HG03066 (cell line): ENCODE data around the gene RAB37.

Experiments
- ATAC-seq: cut with Tn5 transposase; IDR thresholded peaks from one replicate; pipeline ENCODE4 v1.9.1; 2021; ENCODE audit warnings: low read depth; ENCODE audit not compliant: unreplicated experiment

Gene RAB37

DNA sequence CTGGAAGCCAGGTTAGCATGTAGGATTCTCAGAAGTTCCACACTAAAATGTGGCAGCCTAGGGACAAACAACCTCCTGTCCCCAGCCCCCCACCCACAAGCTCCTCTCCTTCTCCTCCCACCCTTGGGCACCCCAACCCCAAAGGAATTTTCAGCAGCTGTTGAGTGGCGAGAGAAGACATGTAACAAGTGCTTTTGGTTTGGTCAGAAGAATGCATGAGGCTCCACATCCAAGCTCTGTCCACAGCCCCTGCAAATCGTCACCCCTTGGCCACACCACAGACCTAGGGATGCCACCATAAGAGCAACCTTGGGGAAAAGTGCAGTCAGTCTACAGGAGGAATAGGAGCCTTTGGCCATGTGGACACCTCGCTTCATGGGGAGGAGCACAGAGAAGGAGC, 11.9 kb upstream of the RAB37 start:
- ATAC-seq: no peak

DNA sequence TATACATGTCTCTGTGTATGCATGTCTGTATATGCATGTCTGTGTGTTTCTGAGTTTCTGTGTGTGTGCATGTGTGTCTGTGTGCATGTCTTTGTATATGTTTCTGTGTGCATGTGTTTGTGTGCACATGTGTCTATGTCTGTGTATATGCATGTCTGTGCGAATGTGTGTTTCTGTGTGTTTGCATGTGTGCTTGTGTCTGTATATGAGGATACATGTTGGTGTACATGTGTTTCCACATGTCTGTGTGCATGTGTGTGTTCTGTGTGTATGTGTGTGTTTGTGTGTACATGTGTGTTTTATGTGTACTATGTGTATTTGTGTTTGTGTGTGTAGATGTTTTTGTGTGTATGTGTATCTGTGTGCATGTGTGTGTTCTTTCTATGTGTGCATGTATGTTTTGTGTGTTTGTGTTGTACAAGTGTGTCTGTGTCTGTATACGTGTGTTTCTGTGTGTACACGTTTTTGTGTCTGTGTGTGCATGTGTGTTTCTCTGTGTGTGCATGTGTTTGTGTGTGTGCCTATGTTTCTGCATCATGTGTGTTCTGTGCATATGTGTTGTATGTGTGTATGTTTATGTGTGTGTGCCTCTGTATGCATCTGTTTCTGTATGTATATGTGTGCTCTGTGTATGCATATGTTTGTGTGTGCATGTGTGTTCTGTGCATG, 8.9 kb upstream of the RAB37 start:
- ATAC-seq: no peak

DNA sequence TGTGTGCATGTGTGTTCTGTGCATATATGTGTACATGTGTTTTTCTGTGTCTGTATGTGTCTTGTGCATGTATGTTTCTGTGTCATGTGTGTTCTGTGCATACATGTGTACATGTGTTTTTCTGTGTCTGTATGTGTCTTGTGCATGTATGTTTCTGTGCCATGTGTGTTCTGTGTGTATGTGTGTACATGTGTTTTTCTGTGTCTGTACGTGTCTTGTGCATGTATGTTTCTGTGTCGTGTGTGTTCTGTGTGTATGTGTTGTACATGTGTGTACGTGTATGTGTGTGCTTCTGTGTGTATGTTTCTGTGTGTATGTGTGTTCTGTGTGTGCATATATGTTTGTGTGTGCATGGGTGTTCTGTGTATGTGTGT, 8.4 kb upstream of the RAB37 start:
- no peak for ATAC-seq

DNA sequence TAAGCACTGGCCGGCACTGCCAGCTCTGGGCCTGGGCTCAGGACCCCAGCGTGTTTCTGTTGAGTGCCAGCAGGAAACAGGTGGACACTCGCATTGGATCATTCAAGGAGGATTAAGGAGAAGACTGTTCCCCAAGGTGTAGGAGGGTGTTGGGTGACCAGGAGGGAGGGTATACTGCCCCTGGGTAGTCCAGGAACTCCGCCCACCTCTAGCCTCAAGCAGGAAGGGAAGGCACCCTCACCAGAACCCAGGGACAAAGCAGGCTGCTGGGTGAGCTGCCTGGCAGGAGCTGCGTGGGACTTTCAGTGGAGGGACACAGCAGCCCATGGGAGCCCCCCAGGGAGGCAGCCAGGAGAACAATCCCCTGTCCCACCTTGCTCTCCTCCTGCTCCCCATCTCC, 7.7 kb upstream of the RAB37 start:
- no peak for ATAC-seq

DNA sequence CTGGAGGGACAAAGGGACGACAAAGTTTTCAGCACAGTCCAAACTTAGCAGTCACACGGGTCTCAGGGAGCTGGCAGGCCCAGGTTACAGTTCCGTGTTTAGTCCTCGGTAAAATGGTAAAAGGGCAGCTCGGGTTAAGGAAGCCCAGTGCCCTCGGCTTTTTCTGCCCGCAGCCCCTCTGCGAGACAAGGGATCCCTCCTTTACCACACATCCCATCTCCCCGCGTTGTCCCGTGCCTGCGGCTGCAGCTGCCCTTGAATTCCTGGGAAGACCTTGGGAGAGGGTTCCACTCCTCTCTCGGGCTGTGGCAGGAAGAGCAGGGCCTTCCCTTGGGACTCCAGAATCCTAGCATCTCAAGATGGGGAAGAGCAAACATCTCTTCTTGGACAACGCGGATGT, 7.2 kb upstream of the RAB37 start:
- ATAC-seq: no peak

DNA sequence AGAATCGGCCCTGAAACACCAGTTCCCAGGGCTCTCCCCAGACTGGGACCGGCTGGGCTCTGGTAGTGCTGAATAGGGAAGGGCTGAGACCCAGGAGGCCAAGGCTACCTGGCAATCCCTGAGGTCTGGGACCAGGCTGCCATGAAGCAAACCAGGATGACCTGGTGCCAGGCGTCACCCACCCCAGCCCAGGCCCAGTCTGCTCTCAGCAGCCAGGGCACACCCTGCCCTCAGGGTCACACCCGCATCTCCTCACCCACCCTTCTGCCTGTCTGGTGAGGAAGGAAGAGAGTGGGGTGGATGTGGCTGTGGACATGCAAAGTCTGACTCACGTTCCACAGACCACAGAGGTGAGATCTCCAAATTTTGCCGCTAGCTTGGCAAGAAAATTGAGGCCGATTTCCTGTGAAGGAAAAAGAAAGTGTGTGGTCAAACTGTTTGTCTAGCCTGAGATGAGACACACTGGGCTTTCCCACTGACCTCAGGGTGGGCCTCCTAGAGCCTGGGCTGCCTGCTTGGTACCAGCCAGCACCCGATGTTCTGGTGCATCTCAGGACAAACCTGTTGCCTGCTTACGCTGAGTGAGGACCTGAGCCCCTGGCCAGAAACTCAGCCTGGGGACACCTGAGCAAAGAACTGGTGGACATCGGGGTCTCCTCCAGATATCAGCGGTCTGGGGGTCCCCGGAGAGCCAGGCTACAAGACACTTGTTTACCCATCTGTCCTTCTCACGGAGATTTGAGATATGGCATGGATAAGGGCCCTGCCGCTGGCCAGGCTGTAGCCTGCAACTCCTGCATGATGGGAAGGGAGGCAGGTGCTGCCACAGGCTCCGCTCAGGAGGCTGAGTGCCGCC, 6.3 kb upstream of the RAB37 start:
- ATAC-seq: no peak

DNA sequence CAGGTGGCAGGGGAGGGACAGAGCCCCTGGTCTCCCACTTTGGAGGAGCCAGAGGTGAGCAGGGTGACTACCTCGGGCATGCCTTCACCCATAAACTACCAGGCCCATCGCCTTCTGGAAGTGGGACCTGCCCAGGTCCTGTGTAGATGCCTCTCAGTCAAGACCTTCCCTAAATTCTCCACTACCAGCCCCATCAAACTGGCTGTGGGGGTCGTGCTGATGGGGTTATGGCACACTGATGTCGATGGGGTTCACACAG, 5.8 kb upstream of the RAB37 start:
- no peak for ATAC-seq

DNA sequence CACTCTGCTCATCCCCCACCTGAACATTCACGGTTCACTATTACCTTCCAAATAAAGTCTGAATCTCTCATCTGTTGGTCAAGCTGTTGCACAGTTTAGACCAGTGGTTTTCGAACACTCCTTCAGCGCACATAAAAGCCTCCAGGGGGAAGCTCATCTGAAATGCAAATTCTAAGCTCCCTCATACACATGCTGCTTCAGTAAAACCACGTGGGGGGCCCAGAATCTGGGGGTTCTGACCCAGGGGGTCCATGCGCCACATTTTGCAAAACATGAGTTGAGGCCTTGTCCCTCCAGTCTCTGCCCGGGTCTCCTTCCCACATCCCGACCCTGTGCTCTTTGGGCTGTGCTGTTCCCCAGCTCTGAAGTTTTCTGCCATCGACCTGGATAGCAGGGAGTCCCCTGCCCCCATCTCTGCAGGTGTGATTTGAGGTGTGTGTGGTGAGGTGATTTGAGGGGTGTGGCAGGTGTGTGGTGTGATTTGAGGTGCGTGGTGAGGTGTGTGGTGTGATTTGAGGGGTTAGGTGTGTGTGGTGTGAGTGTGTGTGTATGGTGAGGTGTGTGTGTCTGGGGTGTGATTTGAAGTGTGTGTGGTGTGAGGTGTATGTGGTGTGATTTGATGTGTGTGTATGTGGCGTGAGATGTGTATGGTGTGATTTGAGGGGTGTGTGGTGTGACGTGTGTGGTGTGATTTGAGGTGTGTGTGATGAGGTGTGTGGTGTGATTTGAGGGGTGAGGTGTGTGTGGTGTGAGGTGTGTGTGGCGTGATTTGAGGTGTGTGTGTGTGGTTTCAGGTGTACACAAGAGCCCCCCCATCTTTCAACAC, 4.8 kb upstream of the RAB37 start:
- ATAC-seq: no peak

DNA sequence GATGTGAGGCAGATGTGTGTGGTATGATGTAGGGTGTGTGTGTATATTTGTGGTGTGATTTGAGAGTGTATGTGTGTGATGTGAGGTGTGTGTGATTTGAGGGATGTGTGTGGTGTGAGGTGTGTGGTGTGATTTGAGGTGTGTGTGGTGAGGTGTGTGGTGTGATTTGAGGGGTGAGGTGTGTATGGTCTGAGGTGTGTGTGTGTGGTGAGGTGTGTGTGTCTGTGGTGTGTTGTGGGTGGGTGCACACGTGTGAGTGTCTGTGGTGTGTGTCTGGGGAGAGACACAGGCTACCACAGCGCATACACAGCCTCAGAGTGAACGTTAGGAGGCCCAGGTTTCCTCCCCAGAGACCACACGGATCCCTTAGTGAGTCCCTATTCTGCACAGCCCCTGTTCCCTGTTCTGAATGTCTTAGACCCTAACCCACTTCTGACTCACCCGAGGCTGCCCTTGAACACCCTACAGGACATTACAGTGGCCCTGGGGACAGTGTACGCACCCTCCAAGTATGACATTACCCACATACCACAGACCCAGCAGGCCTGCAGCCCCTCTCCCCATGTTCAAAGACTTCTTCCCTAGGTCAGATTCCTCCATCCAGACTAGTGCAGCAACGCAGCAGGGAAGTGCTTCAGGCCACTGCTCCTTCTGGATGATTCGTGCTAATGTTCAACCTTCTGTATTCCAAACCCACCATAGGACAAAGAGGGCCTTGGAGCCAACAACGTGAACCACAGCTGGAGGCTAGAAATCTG, 3.5 kb upstream of the RAB37 start:
- no peak for ATAC-seq

DNA sequence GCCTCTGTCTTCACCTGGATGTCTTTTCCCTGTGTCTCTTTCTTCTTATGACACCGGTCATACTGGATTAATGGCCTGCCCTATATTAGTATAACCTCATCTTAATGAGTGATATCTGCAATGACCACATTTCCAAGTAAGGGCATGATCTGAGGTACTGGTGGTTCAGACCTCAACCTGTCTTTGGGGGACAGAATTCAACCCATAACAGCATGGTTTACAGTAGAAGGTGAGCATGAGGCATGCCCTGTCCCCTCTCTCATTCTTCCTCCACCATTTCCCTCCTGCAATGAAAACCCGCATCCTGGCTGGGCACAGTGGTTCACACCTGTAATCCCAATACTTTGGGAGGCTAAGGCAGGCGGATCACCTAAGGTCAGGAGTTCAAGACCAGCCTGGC, 2.8 kb upstream of the RAB37 start:
- no peak for ATAC-seq

DNA sequence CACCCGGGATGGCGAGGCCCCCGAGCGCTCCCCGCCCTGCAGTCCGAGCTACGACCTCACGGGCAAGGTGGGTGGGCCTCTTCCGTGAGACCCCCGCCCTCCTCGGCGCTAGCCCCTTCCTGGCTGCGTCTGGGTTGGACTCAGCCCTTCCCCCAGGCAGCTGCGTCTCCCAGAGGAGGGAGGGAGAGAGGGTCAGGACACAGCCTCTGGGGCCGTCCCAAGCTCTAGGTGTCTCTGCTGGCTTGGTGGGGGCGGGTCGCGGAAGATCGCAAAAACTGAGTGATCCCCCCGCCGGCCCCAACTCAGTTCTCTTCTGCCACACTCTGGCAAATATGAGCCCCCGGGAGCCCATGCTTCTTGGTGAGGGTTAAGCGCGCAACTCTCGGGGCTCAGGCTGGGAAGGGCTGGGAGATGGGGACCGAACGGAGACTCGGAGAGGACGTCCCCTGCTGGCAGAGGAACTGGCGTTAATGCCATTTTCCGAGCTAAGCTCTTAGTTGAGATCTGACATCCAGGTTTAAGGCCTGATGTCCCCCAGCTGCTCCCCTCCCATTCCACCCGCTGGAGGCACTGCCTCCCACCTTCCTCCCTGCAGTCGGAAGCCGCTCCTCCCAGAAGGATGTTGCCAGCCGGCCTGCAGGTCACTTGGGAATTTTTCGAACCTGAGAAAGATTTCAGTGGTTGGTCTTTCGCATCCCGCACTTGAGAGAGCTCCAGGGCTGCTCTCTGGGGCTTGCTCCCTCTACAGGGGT, 419 bp downstream of the RAB37 start:
- ATAC-seq: no peak

DNA sequence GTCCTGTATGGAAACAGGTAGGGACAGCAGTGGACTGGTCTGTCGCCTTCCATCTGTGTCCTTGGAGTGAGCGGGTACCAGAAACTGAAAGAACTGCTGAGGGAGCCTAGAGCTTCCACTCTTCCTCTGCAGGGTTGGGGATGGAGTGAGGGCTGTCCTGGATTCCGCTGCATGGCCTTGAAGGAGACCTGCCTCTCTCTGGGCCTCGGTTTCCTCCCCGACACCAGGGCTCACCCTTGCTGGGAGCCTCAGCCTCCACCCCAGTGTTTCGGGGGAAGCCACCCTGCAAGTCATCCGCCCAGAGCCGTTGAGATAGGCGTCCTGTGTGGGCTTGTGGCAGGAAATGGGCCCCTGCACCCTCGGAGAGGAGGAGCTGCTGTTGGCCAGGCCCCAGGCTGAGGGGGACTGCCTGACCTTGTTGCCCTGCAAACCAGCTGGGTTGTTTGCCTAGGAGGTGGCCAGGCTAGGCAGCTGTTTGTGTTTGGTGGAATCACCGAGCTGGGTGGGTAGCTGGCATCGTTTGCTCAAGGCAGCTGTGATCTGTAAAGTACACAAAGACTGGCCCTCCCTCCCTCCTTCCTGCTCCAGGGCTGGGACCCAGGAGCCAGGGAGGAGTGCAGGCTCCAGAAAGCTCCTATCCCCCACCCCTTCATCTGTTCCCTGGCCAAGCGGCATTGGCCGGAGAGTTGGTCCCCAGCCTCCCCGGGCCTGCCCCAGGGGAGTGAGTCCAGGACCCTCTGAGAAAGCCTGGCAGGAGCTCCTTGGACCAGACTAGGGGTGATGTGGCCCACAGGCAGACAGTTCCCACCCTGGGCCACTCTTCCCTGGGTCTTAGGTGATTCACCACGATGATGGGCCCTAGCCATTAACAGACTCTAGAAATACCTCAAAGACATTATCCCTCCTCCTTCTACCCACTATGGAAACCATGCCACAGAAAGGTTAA, 1.3 kb downstream of the RAB37 start:
- ATAC-seq: no peak

DNA sequence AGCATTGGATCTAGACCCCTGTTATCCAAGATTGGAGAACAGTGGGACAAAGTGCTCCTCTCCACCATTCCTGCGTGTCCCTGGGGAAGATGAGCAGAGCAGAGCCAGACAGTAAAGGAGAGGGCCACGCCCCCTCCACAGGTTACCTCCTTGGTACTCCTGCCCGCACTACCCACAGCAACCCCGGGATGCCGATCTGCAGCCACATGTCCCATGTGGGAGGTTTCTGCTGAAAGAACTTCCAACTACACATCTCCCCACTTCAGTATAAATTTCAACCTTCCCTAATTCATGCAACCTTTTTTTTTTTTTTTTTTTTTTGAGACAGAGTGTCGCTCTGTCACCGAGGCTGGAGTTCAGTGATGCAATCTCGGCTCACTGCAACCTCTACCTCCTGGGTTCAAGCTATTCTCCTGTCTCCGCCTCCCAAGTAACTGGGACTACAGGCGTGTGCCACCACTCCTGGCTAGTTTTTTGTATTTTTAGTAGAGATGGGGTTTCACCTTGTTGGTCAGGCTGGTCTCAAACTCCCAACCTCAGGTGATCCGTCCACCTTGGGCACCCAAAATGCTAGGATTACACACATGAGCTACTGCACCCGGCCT, 2.3 kb downstream of the RAB37 start:
- no peak for ATAC-seq

DNA sequence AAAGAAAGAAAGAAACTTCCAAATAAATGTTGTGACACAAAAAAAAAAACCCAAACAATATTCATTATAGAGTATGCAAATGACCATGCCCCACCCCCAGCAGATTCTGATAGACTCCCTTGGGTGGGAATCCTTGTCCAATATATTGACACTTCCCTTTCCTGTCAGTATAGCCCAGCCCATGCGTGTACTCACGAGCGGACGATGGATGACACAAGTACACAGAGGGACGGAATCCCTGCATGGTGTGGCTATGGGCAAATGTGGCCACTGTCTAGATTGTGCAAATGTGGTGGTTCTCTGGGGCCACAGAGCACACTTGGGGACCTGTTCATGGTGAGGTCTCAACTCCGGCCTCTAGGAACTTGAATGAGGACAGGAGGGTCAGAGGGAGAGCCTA, 3.1 kb downstream of the RAB37 start:
- no peak for ATAC-seq

DNA sequence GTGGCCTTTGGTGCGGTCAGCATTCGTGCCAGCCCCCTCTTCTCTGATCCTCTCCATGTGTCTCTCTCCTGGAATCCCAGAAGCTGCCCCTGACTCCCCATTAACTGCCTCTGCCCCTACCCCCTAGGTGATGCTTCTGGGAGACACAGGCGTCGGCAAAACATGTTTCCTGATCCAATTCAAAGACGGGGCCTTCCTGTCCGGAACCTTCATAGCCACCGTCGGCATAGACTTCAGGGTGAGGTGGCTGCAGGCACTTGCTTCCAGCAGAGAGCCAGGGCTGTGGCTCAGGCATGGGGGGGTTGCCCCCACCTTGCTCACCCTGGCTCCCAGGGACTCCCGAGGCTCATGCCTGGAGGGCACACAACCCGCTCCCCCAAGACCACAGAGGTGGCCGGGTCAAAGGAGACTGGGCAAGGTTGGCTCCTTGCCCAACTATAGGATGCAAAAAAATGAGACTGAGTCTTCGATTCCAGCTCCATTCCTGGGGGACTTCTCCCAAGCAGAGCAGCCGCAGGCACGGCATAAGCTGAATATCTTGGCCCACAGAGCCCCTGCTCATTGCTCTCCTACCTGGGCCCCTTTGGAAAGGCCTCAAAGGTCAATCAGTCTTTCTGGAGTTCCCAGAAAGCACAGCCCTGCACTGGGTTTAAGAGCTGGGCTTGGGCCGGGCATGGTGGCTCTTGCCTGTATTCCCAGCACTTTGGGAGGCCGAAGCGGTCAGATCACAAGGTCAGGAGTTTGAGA, 3.8 kb downstream of the RAB37 start:
- ATAC-seq: no peak

DNA sequence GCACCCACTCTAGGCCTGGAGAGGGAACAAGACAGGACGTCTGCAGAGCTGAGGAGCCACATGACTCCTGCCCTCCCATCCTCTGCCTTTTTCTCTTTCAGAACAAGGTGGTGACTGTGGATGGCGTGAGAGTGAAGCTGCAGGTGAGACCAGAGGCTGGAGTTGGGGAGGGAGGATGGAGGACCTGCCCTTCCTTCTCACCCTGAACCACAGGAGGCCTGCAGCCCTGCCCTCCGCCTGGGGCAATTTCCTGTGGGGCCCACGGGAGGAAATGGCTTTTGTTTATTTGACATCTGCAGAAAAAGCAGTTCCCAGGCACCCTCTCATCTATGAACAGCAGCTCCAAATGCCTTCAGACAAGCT, 5.1 kb downstream of the RAB37 start:
- no peak for ATAC-seq

DNA sequence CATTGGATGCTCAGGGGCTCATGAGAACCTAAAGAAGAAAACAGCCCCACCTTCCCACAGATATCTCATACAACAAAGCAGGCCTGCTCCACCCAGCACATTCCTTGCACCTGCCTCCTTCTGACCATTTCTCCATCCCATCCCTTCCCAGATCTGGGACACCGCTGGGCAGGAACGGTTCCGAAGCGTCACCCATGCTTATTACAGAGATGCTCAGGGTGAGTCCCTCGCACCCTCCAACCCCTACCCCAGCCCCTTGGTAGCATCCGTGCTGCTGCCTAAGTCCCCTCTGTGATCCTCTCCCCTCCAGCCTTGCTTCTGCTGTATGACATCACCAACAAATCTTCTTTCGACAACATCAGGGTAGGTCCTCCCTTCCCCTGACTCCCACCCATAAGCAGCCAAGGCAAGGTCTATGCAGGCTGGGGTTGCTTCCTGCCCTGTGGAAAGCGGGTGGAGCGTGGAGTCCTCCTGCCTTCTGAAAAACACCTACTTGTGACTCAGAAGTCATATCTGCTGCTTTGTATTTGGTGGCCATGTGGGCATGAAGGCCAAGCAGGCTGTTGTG, 6.0 kb downstream of the RAB37 start:
- no peak for ATAC-seq

DNA sequence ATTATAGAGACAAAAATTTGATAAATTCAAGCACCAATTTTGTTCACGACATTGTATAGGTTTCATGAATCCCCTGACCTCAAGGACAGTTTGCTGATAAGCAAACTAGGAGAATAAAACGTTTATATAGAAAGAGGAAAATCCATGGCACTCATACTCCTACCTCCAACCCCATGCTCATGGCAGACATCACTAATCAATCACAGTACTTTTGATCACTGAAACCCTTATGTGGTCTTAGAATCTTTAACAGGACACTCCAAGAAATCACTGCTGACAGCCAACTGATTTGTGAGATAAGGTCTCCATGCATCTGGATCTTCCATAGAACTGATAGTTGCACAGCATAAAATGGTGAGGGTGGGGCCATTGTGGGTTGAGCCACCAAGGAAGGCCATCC, 6.7 kb downstream of the RAB37 start:
- ATAC-seq: no peak
